HG03432 (cell line): ENCODE measurements around the gene DDX10.
"Not testable (repeated sequence)": the region's sequence is repeated elsewhere in the genome, so short reads cannot be mapped to it uniquely, and the experiment has no call there.

Experiments
- ATAC-seq: cut with Tn5 transposase; IDR thresholded peaks from one replicate; pipeline ENCODE4 v1.9.1; 2021; ENCODE audit warnings: mild to moderate bottlenecking, moderate library complexity; ENCODE audit not compliant: unreplicated experiment

The DDX10 gene

DNA sequence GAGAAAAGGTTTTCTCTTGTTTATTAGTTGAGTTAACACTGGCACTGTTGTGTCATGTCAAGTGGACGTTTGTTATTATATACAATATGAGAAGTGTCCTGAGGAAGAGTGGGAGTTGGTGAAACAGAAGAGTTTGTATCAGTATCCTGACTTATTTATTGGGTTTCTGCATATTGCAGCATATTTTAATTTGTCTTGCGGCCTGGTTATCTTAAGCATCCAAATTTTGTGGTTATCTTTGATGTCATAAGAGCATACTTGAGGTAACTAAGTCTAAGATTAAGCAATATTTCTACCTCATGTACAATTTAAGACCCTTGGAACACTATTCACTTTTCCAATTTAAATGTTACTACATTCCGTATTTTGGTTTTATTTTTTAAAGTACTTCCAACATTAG, 103.5 kb downstream of the DDX10 start:
- no peak for ATAC-seq

- ATAC-seq, result no peak
These were observed 104.1 kb downstream of the DDX10 start for GRCh38 chr11:108768964-108769363.

DNA sequence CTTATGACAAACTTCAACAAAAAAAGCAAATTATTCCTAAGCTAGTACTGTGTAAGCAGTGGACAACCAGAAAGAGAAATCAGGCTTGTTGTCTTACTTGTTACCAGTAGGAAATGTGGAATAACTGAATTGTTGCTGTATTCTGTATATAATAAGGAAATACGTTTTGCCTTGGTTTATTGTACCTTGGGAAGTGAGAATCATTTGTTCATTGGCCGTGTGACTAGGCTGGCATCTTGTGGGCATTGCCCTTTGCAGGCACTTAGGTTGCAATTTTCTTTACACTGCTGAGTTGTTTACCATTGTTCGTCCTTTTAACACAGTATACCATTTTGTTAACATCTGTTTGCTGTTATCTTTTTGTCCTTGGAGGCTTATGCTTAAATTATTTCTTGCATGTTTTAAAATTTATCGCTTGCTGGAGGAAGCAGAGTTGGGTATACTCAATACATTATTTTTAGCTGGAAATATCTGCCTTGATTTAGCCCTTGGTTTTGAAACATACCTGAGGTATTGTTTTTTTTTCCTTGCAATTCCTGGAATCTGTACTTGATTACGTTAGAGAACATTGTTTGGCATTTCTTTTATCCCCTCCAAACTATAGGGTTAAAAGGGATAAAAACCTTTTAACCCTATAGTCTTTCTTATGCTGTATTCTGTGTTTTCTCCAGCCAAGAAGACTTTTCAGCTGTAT, 109.3 kb downstream of the DDX10 start:
- ATAC-seq, result no peak

GRCh38 chr11:108775324-108775723, 110.5 kb downstream of the DDX10 start:
- no peak for ATAC-seq

- not testable (repeated sequence) for ATAC-seq
These were observed 114.3 kb downstream of the DDX10 start for GRCh38 chr11:108779147-108779546.

DNA sequence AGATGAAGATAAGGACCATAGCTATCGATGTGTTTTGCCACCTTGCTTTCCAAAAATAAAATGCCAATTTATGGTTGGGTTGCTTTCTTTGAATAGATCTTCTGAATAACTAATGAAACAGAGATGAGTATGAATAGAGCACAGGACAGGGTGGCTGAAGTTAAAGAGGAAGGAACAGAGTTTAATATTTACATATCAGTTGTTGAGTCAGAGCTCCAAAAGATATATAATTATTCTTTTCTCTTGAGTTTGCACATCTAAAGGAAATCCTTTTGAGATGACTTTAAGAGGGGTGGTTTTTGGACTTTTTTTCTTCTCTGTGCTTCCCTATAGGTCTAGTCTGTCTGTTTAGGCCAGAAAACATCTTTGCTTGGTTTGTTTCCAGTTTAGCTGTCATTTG, 115.2 kb downstream of the DDX10 start:
- ATAC-seq, result no peak

DNA sequence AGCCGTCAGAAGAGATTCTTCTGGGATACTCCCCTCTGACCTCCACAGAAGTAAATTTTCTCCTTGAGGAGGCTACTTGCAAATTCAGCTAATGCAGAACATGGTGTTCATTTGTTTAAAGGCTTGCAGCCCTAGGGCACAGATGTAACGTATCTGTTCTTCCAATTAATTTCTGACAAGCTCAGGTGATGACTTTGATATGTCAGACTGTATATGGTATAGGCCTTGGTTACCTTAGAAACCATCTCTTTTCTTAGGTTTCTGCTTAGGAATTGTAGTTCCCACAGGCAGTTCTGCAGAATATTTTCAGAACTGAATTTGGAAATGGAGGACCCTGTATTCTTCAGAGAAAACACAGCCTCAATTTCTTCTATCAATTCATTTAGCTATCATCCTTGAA, 117.1 kb downstream of the DDX10 start:
- ATAC-seq, result no peak

- ATAC-seq, result no peak
These were observed 121.6 kb downstream of the DDX10 start for GRCh38 chr11:108786281-108786990.

GRCh38 chr11:108787105-108787504, 122.2 kb downstream of the DDX10 start:
- ATAC-seq, result no peak

DNA sequence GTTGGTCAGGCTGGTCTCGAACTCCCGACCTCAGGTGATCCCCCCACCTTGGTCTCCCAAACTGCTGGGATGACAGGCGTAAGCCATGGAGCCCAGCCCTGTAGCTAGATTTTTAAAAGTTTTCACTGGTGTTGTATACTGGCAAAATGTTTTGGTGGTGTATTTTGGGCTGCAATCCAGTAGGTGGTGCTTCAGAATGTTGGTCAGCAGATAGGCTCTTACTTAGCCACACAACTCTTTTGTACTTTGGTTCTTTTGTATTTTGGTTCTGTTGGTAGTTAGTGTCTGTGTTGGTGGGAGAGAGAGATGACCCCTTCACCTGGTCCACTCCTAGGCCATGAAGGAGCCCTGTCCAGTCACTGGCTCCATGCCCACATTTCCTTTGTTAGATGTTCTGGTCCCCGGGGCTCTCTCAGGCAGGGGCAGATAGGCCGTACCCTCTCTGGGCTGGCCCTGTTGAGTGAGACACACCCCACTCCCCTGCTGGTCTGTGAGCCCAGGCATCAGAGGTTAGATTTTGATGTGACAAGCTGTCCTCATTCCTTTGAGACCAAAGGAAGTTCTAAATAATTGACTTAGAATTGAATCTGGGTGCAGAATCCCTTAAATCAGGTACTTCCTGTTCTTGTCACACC, 123.8 kb downstream of the DDX10 start:
- peak; percentile 70 for ATAC-seq

GRCh38 chr11:108790501-108791299, 125.8 kb downstream of the DDX10 start:
- peak; percentile 61 for ATAC-seq

GRCh38 chr11:108793138-108793537, 128.3 kb downstream of the DDX10 start:
- no peak for ATAC-seq

- no peak for ATAC-seq
These were observed 128.7 kb downstream of the DDX10 start for GRCh38 chr11:108793611-108794010.

- ATAC-seq, result no peak
These were observed 131.7 kb downstream of the DDX10 start for GRCh38 chr11:108796551-108796950.

GRCh38 chr11:108797578-108798100, 132.8 kb downstream of the DDX10 start:
- ATAC-seq, result no peak

- ATAC-seq, result no peak
These were observed 137.6 kb downstream of the DDX10 start for GRCh38 chr11:108802492-108802891.

DNA sequence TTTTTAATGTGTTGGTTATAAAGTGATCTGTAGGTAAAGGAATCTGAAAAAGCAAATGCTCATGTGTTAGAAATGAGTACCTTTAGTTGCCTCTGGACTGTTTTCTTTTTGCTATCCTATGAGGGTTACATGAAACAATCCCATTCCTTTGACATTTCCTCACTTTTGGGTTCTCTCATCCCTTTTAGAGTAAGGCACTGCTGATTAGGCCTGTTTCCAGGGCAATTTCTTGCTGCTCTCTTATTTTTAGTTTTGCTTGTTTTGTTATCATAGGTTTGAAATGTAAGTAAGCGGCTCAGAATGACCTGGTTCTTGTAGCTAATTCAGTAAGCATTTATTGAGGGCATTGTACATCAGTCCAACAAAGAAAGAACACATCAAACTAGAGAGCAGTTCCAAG, 138.9 kb downstream of the DDX10 start:
- no peak for ATAC-seq

DNA sequence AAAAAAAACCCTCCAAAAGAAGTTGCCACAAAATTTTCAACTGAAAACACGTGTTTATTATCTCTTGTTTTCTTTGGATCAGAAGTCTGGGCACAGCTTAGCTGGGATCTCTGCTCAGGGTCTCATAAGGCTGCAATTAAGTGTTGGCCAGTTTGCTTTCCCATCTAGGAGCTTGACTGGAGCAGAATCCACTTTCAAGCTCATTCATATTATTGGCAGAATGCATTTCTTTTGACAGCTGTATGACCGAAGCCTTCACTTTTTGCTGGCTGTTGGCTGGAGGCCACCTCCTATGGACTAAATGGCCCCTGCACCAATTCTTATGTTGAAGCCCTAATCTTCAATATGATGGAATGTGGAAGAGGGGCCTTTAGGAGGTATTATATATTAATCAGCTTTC, 139.6 kb downstream of the DDX10 start:
- no peak for ATAC-seq

DNA sequence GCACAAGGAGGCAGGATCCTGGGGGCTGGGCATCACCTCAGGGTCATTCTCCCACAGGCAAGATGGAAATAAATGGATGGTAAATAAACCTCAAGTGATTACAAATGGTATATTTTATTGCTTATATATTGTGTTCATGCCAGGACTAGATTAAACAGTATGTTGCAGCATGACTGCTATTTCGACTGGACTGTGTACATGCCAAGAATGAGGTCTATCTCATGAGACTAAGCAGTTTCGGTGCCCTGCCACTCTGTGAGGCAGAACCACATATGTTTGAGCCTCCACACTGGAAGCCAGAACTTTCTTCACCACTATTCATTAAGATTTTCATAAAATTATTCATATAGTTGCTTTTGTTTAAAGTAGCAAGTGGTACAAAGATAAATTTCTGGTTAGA, 140.2 kb downstream of the DDX10 start:
- ATAC-seq, result no peak

DNA sequence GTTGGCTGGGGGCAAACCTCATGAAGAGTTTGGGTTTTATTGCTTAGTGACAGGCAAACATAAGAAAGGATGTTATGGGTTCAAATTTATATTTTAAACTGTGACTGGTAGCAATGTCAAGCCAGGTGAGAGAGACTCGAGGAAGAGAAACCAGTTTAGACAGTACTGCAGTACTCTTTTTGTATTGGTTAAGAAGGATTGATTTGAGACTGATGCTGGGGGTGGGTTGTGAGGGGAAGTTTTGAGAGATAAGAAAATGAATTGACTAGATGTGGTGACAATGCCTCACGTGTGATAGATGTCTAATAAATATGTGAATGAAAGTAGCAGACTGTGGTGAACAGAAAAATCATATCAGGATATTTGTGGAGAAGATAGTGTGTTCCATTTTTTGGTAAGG, 142.4 kb downstream of the DDX10 start:
- ATAC-seq, result no peak

GRCh38 chr11:108813086-108813485, 148.2 kb downstream of the DDX10 start:
- ATAC-seq, result no peak
